H1 (cell line): ENCODE results near the gene EZH2. TPM values are rescaled to one million over a fixed set of nuclear protein-coding genes. Genes with fewer than 3 reads are reported as not detected.

Experiments
- CTCF ChIA-PET: fragments of 300-600 bp; sonication (Branson Sonifier 250); formaldehyde crosslinking; loops from one replicate; lab custom pipeline; 2021; ENCODE audit not compliant: partially characterized antibody; lab: Charles Lee
- POLR2A ChIA-PET: fragments of 300-600 bp; sonication (Branson Sonifier 250); formaldehyde crosslinking; loops from one replicate; lab custom pipeline; 2021; ENCODE audit warnings: inconsistent platforms; ENCODE audit not compliant: partially characterized antibody; lab: Charles Lee
- DNase-seq, 2 experiments: peaks; one replicate each; pipeline versions ENCODE4 v3.0.0 to v3.0.0-alpha.2; 2010 to 2022; ENCODE audit warnings: low spot score in 2 of 2, low read depth in 1 of 2, mixed read lengths in 1 of 2
- FAIRE-seq: peaks from 2 replicates; lab custom pipeline; 2011; peaks lifted over from hg19 to GRCh38; lab: Jason Lieb, UNC
- H2AFZ ChIP-seq: 2 replicates; pipeline ENCODE4 v1.8.1; 2012; ENCODE audit warnings: low read length, inconsistent platforms
- H2AK5ac ChIP-seq: 2 replicates; pipeline ENCODE4 v1.6.1; 2013; ENCODE audit warnings: low read depth, low read length
- H2BK120ac ChIP-seq: replicated peaks from 2 replicates; pipeline ENCODE3; 2013; ENCODE audit warnings: low read depth, low read length, inconsistent platforms
- H2BK12ac ChIP-seq: 2 replicates; pipeline ENCODE4 v1.6.1; 2013; ENCODE audit warnings: low read depth, low read length
- H2BK15ac ChIP-seq: 2 replicates; pipeline ENCODE4 v1.6.1; 2013; ENCODE audit warnings: low read length
- H2BK20ac ChIP-seq: 2 replicates; pipeline ENCODE4 v1.6.1; 2013; ENCODE audit warnings: low read length
- H2BK5ac ChIP-seq: 2 replicates; pipeline ENCODE4 v1.6.1; 2013; ENCODE audit warnings: low read depth, low read length
- H3K14ac ChIP-seq: 2 replicates; pipeline ENCODE4 v1.6.1; 2013; ENCODE audit warnings: inconsistent platforms; ENCODE audit not compliant: insufficient read length
- H3K18ac ChIP-seq: 2 replicates; pipeline ENCODE4 v1.6.1; 2013; ENCODE audit warnings: low read length; ENCODE audit errors: extremely low read depth
- H3K23ac ChIP-seq: 2 replicates; pipeline ENCODE4 v1.6.1; 2013; ENCODE audit warnings: inconsistent platforms; ENCODE audit not compliant: insufficient read length
- H3K23me2 ChIP-seq: 2 replicates; pipeline ENCODE4 v1.6.1; 2013; ENCODE audit warnings: low read depth, low read length
- H3K27ac ChIP-seq: 2 replicates; pipeline ENCODE4 v1.6.1; 2011; ENCODE audit warnings: low read depth, low read length, inconsistent platforms
- H3K27me3 ChIP-seq, 4 experiments: replicated peaks in 1 of 4; 1 replicate in 1 of 4; 2 replicates in 3 of 4; pipeline versions ENCODE4 v1.6.1 to v1.8.1; 2011 to 2013; ENCODE audit warnings: low read length in 3 of 4, mild to moderate bottlenecking in 3 of 4, inconsistent platforms in 2 of 4, mixed read lengths in 2 of 4, moderate library complexity in 1 of 4; ENCODE audit not compliant: control insufficient read depth in 3 of 4, insufficient read depth in 3 of 4; ENCODE audit errors: extremely low read depth in 1 of 4
- H3K36me3 ChIP-seq, 4 experiments: 2 replicates each; pipeline versions ENCODE4 v1.6.1 to v1.8.1; 2011 to 2013; ENCODE audit warnings: mild to moderate bottlenecking in 4 of 4, low read length in 3 of 4, moderate library complexity in 2 of 4, control low read depth in 1 of 4, inconsistent platforms in 1 of 4; ENCODE audit not compliant: insufficient read depth in 4 of 4, control insufficient read depth in 2 of 4
- H3K4ac ChIP-seq: replicated peaks from 2 replicates; pipeline ENCODE3; 2013; ENCODE audit warnings: low read length, low read depth, mixed read lengths, inconsistent platforms; ENCODE audit not compliant: insufficient read length
- H3K4me1 ChIP-seq, 4 experiments: replicated peaks in 1 of 4; 1 replicate in 1 of 4; 2 replicates in 3 of 4; pipeline versions ENCODE4 v1.6.1 to v1.8.1; 2011 to 2013; ENCODE audit warnings: low read length in 3 of 4, inconsistent platforms in 2 of 4, mixed read lengths in 1 of 4; ENCODE audit not compliant: insufficient read depth in 4 of 4, control insufficient read depth in 3 of 4
- H3K4me2 ChIP-seq, 2 experiments: 2 replicates each; pipeline versions ENCODE4 v1.6.1 to v1.8.1; 2011 to 2013; ENCODE audit warnings: low read depth in 2 of 2, low read length in 2 of 2, control low read depth in 1 of 2, inconsistent platforms in 1 of 2, mild to moderate bottlenecking in 1 of 2; ENCODE audit not compliant: insufficient read depth in 1 of 2
- H3K4me3 ChIP-seq, 4 experiments: fragments of 200-600, 300-600 bp in 1 of 4; sonication (generic), shearing (Covaris generic), sonication (Bioruptor Twin) in 1 of 4; 2 replicates each; pipeline versions ENCODE4 v1.5.1 to v1.8.1; 2011 to 2016; ENCODE audit warnings: low read length in 4 of 4, low read depth in 3 of 4, control low read depth in 2 of 4, inconsistent platforms in 2 of 4, mild to moderate bottlenecking in 2 of 4, mixed read lengths in 1 of 4, moderate library complexity in 1 of 4; ENCODE audit not compliant: insufficient read depth in 2 of 4; ENCODE audit errors: extremely low read depth in 1 of 4
- H3K56ac ChIP-seq: replicated peaks from 2 replicates; pipeline ENCODE3; 2013; ENCODE audit warnings: low read depth, mild to moderate bottlenecking, mixed read lengths, low read length, inconsistent platforms; ENCODE audit not compliant: insufficient read length
- H3K79me1 ChIP-seq: 2 replicates; pipeline ENCODE4 v1.6.1; 2013; ENCODE audit warnings: low read depth, low read length, control low read depth
- H3K79me2 ChIP-seq, 2 experiments: 2 replicates each; pipeline versions ENCODE4 v1.6.1 to v1.8.1; 2012 to 2013; ENCODE audit warnings: low read length in 2 of 2, mild to moderate bottlenecking in 2 of 2, inconsistent platforms in 1 of 2; ENCODE audit not compliant: insufficient read depth in 2 of 2, control insufficient read depth in 1 of 2
- H3K9ac ChIP-seq, 4 experiments: replicated peaks in 1 of 4; 1 replicate in 1 of 4; 2 replicates in 3 of 4; pipeline versions ENCODE4 v1.6.1 to v1.8.1; 2011 to 2013; ENCODE audit warnings: low read depth in 3 of 4, low read length in 3 of 4, control low read depth in 2 of 4, mild to moderate bottlenecking in 2 of 4, moderate library complexity in 2 of 4, inconsistent platforms in 1 of 4; ENCODE audit errors: extremely low read depth in 1 of 4
- H3K9me3 ChIP-seq, 2 experiments: 2 replicates each; pipeline versions ENCODE4 v1.6.1 to v1.8.1; 2012 to 2013; ENCODE audit warnings: mild to moderate bottlenecking in 2 of 2, moderate library complexity in 2 of 2, control low read depth in 1 of 2, inconsistent platforms in 1 of 2, low read depth in 1 of 2, low read length in 1 of 2, mixed read lengths in 1 of 2; ENCODE audit not compliant: insufficient read depth in 2 of 2
- H4K20me1 ChIP-seq, 2 experiments: replicated peaks in 1 of 2; 2 replicates each; pipeline versions ENCODE3 to v1.8.1; 2011 to 2013; ENCODE audit warnings: inconsistent platforms in 2 of 2, low read length in 2 of 2, mild to moderate bottlenecking in 1 of 2; ENCODE audit not compliant: insufficient read depth in 2 of 2, control insufficient read depth in 1 of 2
- H4K5ac ChIP-seq: 2 replicates; pipeline ENCODE4 v1.6.1; 2013; ENCODE audit warnings: low read length, low read depth, mixed read lengths, inconsistent platforms; ENCODE audit not compliant: insufficient read length
- H4K8ac ChIP-seq: 2 replicates; pipeline ENCODE4 v1.8.0; 2013; ENCODE audit warnings: mild to moderate bottlenecking, moderate library complexity, low read length, inconsistent platforms; ENCODE audit not compliant: insufficient read depth; ENCODE audit errors: extremely low read depth
- H4K91ac ChIP-seq: replicated peaks from 2 replicates; pipeline ENCODE3; 2013; ENCODE audit warnings: low read length, mixed read lengths, inconsistent platforms; ENCODE audit not compliant: insufficient read length
- CBX5 ChIP-seq: fragments of 300-800, 300-1000 bp; sonication (generic); IDR thresholded peaks from 2 replicates; pipeline ENCODE4 v1.7.1; 2016; ENCODE audit warnings: antibody characterized with exemption, low read length, low read depth
- EGR1 ChIP-seq: IDR thresholded peaks from 2 replicates; pipeline ENCODE4 v1.6.1; 2011; ENCODE audit warnings: low read depth, low read length, borderline replicate concordance
- HDAC6 ChIP-seq: IDR thresholded peaks from one replicate; pipeline ENCODE4 v1.7.1; 2012; ENCODE audit warnings: low read depth, mild to moderate bottlenecking, inconsistent platforms, low read length, moderate library complexity
- KDM5A ChIP-seq: fragments of 200-600 bp; IDR thresholded peaks from 2 replicates; pipeline ENCODE4 v1.7.1; 2012; ENCODE audit warnings: mild to moderate bottlenecking, low read length, inconsistent platforms, mixed read lengths
- NANOG ChIP-seq: IDR thresholded peaks from 2 replicates; pipeline ENCODE4 v1.6.1; 2011; ENCODE audit warnings: low read length, low read depth, mild to moderate bottlenecking, inconsistent platforms; ENCODE audit not compliant: insufficient read depth, poor library complexity, severe bottlenecking
- RAD21 ChIP-seq, 2 experiments: IDR thresholded peaks in 1 of 2; conservative IDR thresholded peaks in 1 of 2; 2 replicates each; pipeline ENCODE4 v1.6.1; 2011; ENCODE audit warnings: low read depth in 2 of 2, low read length in 2 of 2, improper control_type of control experiment in 1 of 2, inconsistent platforms in 1 of 2, mild to moderate bottlenecking in 1 of 2, moderate library complexity in 1 of 2
- YY1 ChIP-seq: IDR thresholded peaks from 2 replicates; pipeline ENCODE4 v1.6.1; 2011; ENCODE audit warnings: low read depth, mild to moderate bottlenecking, low read length
- WGBS, 2 experiments: shearing (Covaris generic) in 1 of 2; methylation state at CpG; one replicate each; pipeline versions ENCODE4 v1.1.6 to v1.1.7; 2013 to 2015; ENCODE audit warnings: low lambda C conversion rate in 2 of 2, mixed read lengths in 2 of 2, inconsistent platforms in 1 of 2, low coverage in 1 of 2, missing lambda C conversion rate in 1 of 2; ENCODE audit not compliant: insufficient replicate concordance in 2 of 2, insufficient coverage in 1 of 2, insufficient read length in 1 of 2; ENCODE audit errors: extremely low coverage in 1 of 2, missing lambda C conversion rate in 1 of 2; 5-methylcytosine and 5-hydroxymethylcytosine counted together
- polyA plus RNA-seq, 7 experiments: library from polyadenylated mRNA; depleted of rRNA in 3 of 7; stranded (reverse) in 5 of 7; unstranded in 2 of 7; fragments of >200 nt in 5 of 7; fragments of 200-250 nt in 2 of 7; gene quantifications; 1 replicate in 5 of 7; 2 replicates in 1 of 7; 4 replicates in 1 of 7; pipeline versions ENCODE4 v1.2.1 to v1.2.3, GENCODE V29; 2011 to 2013; ENCODE audit warnings: missing spikeins in 2 of 7, mixed read lengths in 2 of 7
- total RNA-seq: library from RNA; stranded (reverse); fragmentation: NEBNext Ultra II Directional; extraction: Animal tissue kit (Norgen Biotek cat#: 25700); gene quantifications from 2 replicates; pipeline ENCODE4 v1.2.1, GENCODE V29; 2021

EZH2 gene
- total and polyA plus RNA-seq, 2 of the 8 experiments (the other 6 are each of a cell fraction or from before 2014, with no cell fraction given): 28.9 to 49.0 TPM

- H3K4me1 ChIP-seq: peaks cover 2 to 8% (median 6%) of the 10 kb centered on the region in 4 experiments
- no peak overlapping the region for H3K4me3 ChIP-seq
- H4K91ac ChIP-seq: no peak overlapping the region
- CTCF ChIA-PET: interaction anchor here (0.7 to 1.7 kb wide), 2 partner anchors 20 to 56 kb away, joined by 3 to 5 read pairs; no protein-coding TSS in a partner anchor
- FAIRE-seq (no peak), DNase-seq (no peak)
- POLR2A ChIA-PET: no interaction called here
- no peak overlapping the region for H4K5ac ChIP-seq
- no peaks in the 10 kb centered on the region for H3K79me2 ChIP-seq
- 0 out of 2 replicates have a peak overlapping the region, but pooled peaks have one; percentile 10 for H2AFZ ChIP-seq
- no peak overlapping the region for H3K27ac ChIP-seq
- no peak overlapping the region for H3K56ac ChIP-seq
- H3K27me3 ChIP-seq: no peaks in the 10 kb centered on the region
- H2BK5ac ChIP-seq: 0 out of 2 replicates have a peak overlapping the region, but pooled peaks have one; percentile 21
- H3K4ac ChIP-seq: no peak overlapping the region
- H3K9ac ChIP-seq: no peak overlapping the region
- no peaks in the 10 kb centered on the region for H3K36me3 ChIP-seq
- TF ChIP-seq RAD21 (IDR thresholded peaks at IDR 0.05 in 1 of 2, conservative IDR thresholded peaks at IDR 0.05 in 1 of 2; ENCODE audit: low read depth in 2 of 2, low read length in 2 of 2) (no peak), HDAC6 (no peak), KDM5A (no peak), NANOG (no peak), CBX5 (no peak), EGR1 (no peak), YY1 (no peak)
- no peaks in the 10 kb centered on the region for H3K79me1 ChIP-seq
- no peak overlapping the region; the same call in 1 of the 2 replicates for H4K8ac ChIP-seq
- H2BK15ac ChIP-seq: 0 out of 2 replicates have a peak overlapping the region, but pooled peaks have one; percentile 47
- H3K9me3 ChIP-seq: no peaks in the 10 kb centered on the region
- H2BK12ac ChIP-seq: peak overlapping the region; percentile 65; the same call in 1 of the 2 replicates
- H2BK120ac ChIP-seq: no peak overlapping the region
- no peak overlapping the region for H3K18ac ChIP-seq
- no peak overlapping the region for H3K4me2 ChIP-seq
- H4K20me1 ChIP-seq: no peaks in the 10 kb centered on the region
- 0 out of 2 replicates have a peak, but pooled peaks cover 2% of the 10 kb centered on the region for H3K23me2 ChIP-seq
- H3K23ac ChIP-seq: no peak overlapping the region
- H2BK20ac ChIP-seq: no peak overlapping the region
- no peak overlapping the region for H3K14ac ChIP-seq
- WGBS, 2 experiments: 93% methylated on average over 1 of the region's 1 CpG; no CpG with 5 or more reads in 1 of the 2 experiments
- no peak overlapping the region for H2AK5ac ChIP-seq
These were observed 27.5 kb upstream of the EZH2 start for GRCh38 chr7:148911626-148912025.
